ENCODE results near the gene SYNGAP1. TPM values are rescaled to one million over a fixed set of nuclear protein-coding genes. Genes with fewer than 3 reads are reported as not detected.

The SYNGAP1 gene
- total RNA-seq, 1 experiment from 2014 or later: 18.8 TPM

GRCh38 chr6:33490198-33490597 is 70.3 kb downstream of the SYNGAP1 start:
- Mint-ChIP-seq H3K4me3 (ENCODE audit: low read depth, unreplicated experiment) (no peak overlapping the region), H3K4me1 (ENCODE audit: low read depth, unreplicated experiment) (no peaks in the 10 kb centered on the region), H3K36me3 (ENCODE audit: insufficient read depth, unreplicated experiment) (no peaks in the 10 kb centered on the region), H3K27me3 (ENCODE audit: unreplicated experiment) (peaks cover 46% of the 10 kb centered on the region), H3K9me3 (ENCODE audit: low read depth, unreplicated experiment) (no peaks in the 10 kb centered on the region), H3K27ac (ENCODE audit: unreplicated experiment) (no peak overlapping the region)
- no TSS peak for BruUV-seq (replicated peaks)
- TF ChIP-seq CTCF (IDR thresholded peaks at IDR 0.05; ENCODE audit: unreplicated experiment): no peak
- CTCF ChIA-PET: interaction anchor here (0.6 to 1.2 kb wide), 3 partner anchors 11 to 89 kb away, joined by 3 to 4 read pairs (median 3); partner anchors contain the start of gene BAK1
- DNase-seq: peak; percentile 30
- intact Hi-C loops (cut with micrococcal nuclease; ENCODE audit: unreplicated experiment): no loop called here

- Mint-ChIP-seq H3K36me3 (ENCODE audit: insufficient read depth, unreplicated experiment) (no peaks in the 10 kb centered on the region), H3K9me3 (ENCODE audit: low read depth, unreplicated experiment) (no peaks in the 10 kb centered on the region), H3K27ac (ENCODE audit: unreplicated experiment) (no peak overlapping the region), H3K4me3 (ENCODE audit: low read depth, unreplicated experiment) (no peak overlapping the region), H3K27me3 (ENCODE audit: unreplicated experiment) (peaks cover 46% of the 10 kb centered on the region), H3K4me1 (ENCODE audit: low read depth, unreplicated experiment) (no peaks in the 10 kb centered on the region)
- no peak for DNase-seq
- no peak for TF ChIP-seq CTCF (IDR thresholded peaks at IDR 0.05; ENCODE audit: unreplicated experiment)
- CTCF ChIA-PET: interaction anchor here (0.9 to 1.2 kb wide), 2 partner anchors 11 to 89 kb away, joined by 3 to 4 read pairs; partner anchors contain the start of gene BAK1
- intact Hi-C loops (cut with micrococcal nuclease; ENCODE audit: unreplicated experiment): no loop called here
- no TSS peak for BruUV-seq (replicated peaks)
These were observed 70.8 kb downstream of the SYNGAP1 start for GRCh38 chr6:33490621-33491020.

GRCh38 chr6:33492093-33492492 is 72.2 kb downstream of the SYNGAP1 start:
- Mint-ChIP-seq H3K36me3 (ENCODE audit: insufficient read depth, unreplicated experiment) (no peaks in the 10 kb centered on the region), H3K27me3 (ENCODE audit: unreplicated experiment) (peaks cover 51% of the 10 kb centered on the region), H3K9me3 (ENCODE audit: low read depth, unreplicated experiment) (no peaks in the 10 kb centered on the region), H3K27ac (ENCODE audit: unreplicated experiment) (no peak overlapping the region), H3K4me3 (ENCODE audit: low read depth, unreplicated experiment) (no peak overlapping the region), H3K4me1 (ENCODE audit: low read depth, unreplicated experiment) (no peaks in the 10 kb centered on the region)
- no TSS peak for BruUV-seq (replicated peaks)
- CTCF ChIA-PET: no interaction called here
- no peak for TF ChIP-seq CTCF (IDR thresholded peaks at IDR 0.05; ENCODE audit: unreplicated experiment)
- no peak for DNase-seq
- intact Hi-C loops (cut with micrococcal nuclease; ENCODE audit: unreplicated experiment): no loop called here

- Mint-ChIP-seq H3K4me3 (ENCODE audit: low read depth, unreplicated experiment) (no peak overlapping the region), H3K4me1 (ENCODE audit: low read depth, unreplicated experiment) (no peaks in the 10 kb centered on the region), H3K36me3 (ENCODE audit: insufficient read depth, unreplicated experiment) (no peaks in the 10 kb centered on the region), H3K27me3 (ENCODE audit: unreplicated experiment) (peaks cover 46% of the 10 kb centered on the region), H3K27ac (ENCODE audit: unreplicated experiment) (no peak overlapping the region), H3K9me3 (ENCODE audit: low read depth, unreplicated experiment) (peaks cover 3% of the 10 kb centered on the region)
- DNase-seq: no peak
- BruUV-seq (replicated peaks): no TSS peak
- intact Hi-C loops (cut with micrococcal nuclease; ENCODE audit: unreplicated experiment): no loop called here
- no peak for TF ChIP-seq CTCF (IDR thresholded peaks at IDR 0.05; ENCODE audit: unreplicated experiment)
- CTCF ChIA-PET: no interaction called here
These were observed 77.3 kb downstream of the SYNGAP1 start for GRCh38 chr6:33497157-33497556.
